T47D (cell line): ENCODE measurements around the gene TAX1BP1.
A peak's percentile ranks its signal among the peaks of the same experiment; 100 is the strongest.
"Not testable (repeated sequence)": the region's sequence is repeated elsewhere in the genome, so short reads cannot be mapped to it uniquely, and the experiment has no call there.

Source experiments
- DNase-seq, 2 experiments: peaks; one replicate each; pipeline versions ENCODE4 v3.0.0 to v3.0.0-alpha.2; 2011 to 2012; ENCODE audit warnings: low read depth in 1 of 2, low spot score in 1 of 2
- JUND ChIP-seq: IDR thresholded peaks from 2 replicates; pipeline ENCODE4 v1.6.1; 2012; ENCODE audit warnings: low read depth
- in situ Hi-C: cut with HindIII; loops from 2 replicates; pipeline ENCODE4 v1.10.0; 2016; ENCODE audit warnings: low sequenced_read_pairs, low pct_unique_long_range_greater_than_20kb

Gene TAX1BP1

GRCh38 chr7:27712217-27712616, 27.7 kb upstream of the TAX1BP1 start:
- no peak for DNase-seq
- in situ Hi-C loops = no loop called here
- no peak for TF ChIP-seq JUND

DNA sequence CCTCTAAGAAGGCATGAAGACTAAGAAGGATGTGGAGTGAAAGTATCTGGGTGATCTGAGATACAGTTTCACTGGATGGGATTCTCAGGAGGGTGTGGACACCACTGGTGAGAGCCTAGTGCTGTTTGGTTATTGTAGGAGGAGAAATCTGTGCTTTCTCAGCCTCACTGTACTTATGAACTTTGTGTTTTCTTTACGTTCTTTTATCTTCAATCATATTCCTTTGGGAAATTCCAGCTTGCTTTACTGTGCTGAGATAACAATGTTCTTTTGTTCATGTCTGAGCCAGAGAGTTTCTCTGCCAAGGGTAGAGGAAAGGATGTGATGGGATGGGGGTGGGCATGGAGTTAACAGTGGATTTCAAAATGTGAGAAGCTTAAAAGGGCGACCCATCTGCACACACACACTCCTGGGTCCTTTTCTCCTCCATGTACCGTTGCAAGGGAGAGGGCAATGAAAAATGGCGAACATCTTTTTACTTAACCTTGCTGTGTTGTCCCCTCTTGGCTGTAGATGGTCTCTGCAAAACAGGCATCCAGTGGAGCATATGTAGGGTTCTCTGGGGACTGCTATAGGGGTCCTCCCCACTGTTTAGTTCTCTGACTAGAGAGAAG, 25.0 kb upstream of the TAX1BP1 start:
- DNase-seq = no peak
- TF ChIP-seq JUND = no peak
- in situ Hi-C loops = no loop called here

DNA sequence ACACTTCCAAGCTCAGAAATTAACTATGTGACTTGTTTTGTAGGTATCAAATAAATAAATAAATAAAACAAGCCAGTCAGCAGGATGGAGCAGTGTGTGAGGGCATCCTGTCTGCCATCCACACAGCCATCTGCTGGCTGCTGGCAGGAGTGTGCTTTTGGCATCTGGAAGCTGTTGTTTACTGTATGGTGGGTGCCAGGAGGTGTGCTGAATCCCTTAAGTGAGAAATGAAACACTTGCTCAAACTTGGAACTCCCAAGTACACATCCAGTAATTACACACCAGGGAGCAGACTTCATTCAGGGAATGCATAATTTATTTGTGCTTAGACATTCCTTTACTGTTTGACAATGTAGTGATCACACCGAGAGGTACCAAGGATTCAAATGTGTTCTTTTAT, 16.9 kb upstream of the TAX1BP1 start:
- no peak for TF ChIP-seq JUND
- DNase-seq = peak in 1 of 2 experiments; percentile 65
- in situ Hi-C loops = no loop called here

DNA sequence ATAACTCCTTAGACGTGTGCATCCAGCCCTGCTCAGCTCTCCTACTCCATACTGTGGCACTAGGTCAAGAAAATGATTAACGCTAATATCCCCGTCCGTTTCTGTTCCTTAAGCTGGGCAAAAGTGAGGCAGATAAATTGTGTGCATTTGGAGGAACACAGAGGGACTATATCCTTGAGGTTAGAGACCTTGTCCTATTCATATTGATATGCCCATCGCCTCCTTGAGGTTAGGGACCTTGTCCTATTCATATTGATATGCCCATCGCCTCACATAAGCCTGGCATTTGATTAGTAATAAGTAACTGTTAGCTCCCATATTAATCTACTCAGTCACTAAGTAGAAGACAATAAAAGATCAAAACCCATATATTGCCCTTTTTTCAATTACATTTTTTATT, 12.9 kb upstream of the TAX1BP1 start:
- in situ Hi-C loops = no loop called here
- no peak for DNase-seq
- TF ChIP-seq JUND = no peak

DNA sequence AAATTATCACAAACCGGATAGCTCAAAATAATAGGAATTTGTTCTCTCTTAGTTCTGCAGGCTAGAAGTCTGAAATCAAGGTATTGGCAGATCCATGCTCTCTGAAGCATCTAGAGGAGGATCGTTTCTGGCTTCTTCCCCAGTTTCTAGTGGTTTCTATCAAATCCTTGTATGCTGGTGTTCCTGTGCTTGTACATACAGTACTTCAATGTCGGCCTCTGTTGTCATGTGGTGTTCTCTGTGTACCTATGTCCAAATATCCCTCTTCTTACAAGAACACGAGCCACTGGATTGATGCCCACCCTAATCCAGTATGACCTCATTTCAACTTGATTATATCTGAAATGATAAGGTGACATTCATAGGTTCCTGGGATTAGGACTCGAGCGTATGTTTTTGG, 9.8 kb upstream of the TAX1BP1 start:
- DNase-seq = no peak
- in situ Hi-C loops = no loop called here
- no peak for TF ChIP-seq JUND

- TF ChIP-seq JUND = no peak
- in situ Hi-C loops = no loop called here
- no peak for DNase-seq
These were observed 5.4 kb upstream of the TAX1BP1 start for GRCh38 chr7:27734583-27734982.

DNA sequence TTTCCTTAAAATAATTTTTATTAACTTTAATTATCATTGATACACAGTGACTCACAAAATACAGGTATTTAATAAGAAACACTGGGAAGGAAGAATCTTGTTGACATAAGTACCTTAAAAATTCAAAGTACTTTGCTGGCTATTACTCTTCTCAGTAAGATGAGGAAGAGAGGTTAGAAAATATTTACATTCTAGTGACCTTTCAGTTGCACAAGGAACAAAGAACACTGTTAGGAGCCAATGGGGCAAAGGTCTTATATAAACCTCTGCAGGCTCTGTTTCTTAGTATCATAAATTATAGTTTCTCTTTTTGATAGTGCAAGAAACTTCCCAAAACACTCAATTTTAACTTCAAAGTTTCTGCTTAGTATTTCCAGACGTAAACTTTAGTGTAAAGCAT, 4.8 kb upstream of the TAX1BP1 start:
- no peak for TF ChIP-seq JUND
- in situ Hi-C loops = no loop called here
- DNase-seq = no peak

DNA sequence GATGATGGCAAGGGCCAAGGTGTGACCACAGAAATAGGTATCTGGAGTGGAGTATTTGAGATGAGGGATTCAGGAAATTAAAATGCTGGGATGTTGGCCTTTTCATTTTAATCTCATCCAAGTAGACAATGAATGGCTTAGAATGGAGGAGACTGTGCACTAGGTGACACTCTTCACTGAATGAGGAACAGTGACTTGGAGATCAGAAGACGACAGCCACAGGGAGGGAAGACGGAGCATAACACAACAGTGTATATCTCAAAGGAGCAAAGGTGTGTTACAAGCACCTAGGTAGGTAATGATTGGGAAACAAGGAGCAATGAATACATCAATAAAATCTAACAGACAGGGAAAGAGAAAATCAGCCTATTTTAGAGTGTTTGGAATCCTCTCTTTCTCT, 4.1 kb upstream of the TAX1BP1 start:
- in situ Hi-C loops = no loop called here
- TF ChIP-seq JUND = no peak
- no peak for DNase-seq

DNA sequence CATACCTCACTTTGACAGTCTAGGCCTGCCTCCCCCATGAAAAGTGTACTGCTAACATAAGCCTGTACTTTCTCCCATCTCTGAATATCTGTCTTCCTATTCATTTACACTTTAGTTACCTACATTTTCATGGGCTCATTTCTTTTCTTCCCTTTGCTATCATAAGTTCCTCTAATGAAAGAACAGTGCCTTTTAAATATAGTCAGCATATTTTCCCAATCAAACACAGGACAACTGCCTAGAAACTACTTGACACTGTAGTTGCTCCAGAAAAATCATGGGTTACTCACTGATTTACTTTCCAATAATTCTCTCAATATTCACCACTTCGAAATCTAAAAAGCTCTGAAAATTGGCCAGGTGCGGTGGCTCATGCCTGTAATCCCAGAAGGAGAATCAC, 2.8 kb upstream of the TAX1BP1 start:
- in situ Hi-C loops = no loop called here
- no peak for TF ChIP-seq JUND
- DNase-seq = no peak

DNA sequence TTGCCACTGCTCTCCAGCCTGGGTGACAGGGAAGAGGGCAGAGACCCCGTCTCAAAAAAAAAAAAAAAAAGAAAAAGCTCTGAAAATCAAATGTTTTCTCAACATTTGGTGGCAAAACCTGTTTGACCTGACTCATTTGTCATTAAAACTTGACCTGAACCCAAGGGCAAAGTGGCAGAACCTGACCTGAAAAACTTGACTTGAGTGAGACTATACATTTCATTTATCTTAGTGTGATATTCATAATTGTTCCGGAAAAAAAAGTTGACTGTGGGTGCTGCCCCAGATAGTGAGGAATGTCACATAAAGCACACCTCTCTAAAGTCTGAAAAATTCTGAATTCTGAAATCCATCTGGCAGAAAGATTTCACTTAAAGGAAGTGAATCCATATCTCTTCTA, 2.3 kb upstream of the TAX1BP1 start:
- TF ChIP-seq JUND = no peak
- in situ Hi-C loops = no loop called here
- peak in 1 of 2 experiments; percentile 35 for DNase-seq

- in situ Hi-C loops = no loop called here
- TF ChIP-seq JUND = no peak
- no peak for DNase-seq
These were observed 557 bp upstream of the TAX1BP1 start for GRCh38 chr7:27739301-27739908.

GRCh38 chr7:27740449-27741086, 606 bp downstream of the TAX1BP1 start:
- in situ Hi-C loops = no loop called here
- no peak for TF ChIP-seq JUND
- peak; percentile 66 to 99 for DNase-seq

GRCh38 chr7:27742091-27742710, 2.2 kb downstream of the TAX1BP1 start:
- DNase-seq, in situ Hi-C loops: not testable (repeated sequence)
